NCI-H1436 treated with DMSO at 0.1 percent for 48 hours (cell line): ENCODE results near the gene IVD.
A peak's percentile ranks its signal among the peaks of the same experiment; 100 is the strongest.

ENCODE experiments used
- DNase-seq: peaks from one replicate; lab custom pipeline; 2025; lab: John Stamatoyannopoulos, UW

IVD gene

GRCh38 chr15:40377606-40378005 lies 28.0 kb upstream of the IVD start:
- DNase-seq, result no peak

DNA sequence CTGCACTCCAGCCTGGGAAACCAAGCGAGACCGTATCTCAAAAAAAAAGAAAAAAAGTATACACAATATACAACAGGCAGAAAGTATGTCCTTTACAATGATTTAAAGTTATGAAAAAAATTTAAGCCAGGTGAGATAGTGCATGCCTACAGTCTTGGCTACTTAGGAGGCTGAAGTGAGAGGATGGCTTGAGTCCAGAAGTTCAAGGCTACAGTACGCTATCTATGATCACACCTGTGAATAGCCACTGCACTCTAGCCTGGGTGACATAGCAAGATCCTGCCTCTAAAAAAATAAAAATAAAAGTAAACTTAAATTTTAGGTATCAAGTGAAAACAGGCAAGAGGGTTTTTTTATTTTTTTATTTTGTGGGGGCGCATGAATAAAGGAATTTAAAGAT lies 26.2 kb upstream of the IVD start:
- DNase-seq, result no peak

DNA sequence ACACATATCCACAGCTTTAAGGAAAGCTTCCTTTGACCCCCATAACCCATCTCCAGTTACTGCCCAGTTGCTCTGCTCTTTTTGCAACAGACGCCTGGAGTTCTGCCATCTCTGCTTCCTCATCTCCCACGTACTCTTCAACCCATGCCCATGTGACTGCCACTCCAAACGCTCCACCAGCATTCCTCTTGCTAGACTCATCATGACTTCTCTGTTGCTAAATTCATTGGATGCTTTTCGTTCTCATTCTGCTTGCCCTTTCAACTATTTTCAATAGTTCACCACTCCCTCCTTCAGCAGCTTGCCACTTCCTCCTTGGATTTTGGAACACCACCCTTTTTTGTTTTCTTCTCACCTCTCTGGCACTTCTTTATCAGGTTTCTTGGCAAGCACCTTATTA lies 25.7 kb upstream of the IVD start:
- DNase-seq, result no peak

DNA sequence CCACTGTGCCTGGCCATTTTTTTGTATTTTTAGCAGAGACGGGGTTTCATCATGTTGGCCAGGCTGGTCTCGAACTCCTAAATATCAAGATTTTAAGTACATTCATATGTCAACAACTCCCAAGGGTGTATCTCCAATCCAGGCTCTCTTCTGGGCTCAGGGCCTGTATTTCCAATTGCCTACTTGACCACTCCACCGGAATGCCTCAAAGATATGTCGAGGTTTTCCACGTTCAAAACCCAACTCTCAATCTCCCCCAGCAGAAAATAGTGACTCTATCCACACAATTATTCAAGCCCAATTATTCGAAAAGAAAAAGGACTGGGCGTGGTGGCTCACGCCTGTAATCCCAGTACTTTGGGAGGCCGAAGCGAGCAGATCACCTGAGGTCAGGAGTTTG lies 25.0 kb upstream of the IVD start:
- DNase-seq, result no peak

- DNase-seq, result no peak
These were observed 23.6 kb upstream of the IVD start for GRCh38 chr15:40381818-40382529.

DNA sequence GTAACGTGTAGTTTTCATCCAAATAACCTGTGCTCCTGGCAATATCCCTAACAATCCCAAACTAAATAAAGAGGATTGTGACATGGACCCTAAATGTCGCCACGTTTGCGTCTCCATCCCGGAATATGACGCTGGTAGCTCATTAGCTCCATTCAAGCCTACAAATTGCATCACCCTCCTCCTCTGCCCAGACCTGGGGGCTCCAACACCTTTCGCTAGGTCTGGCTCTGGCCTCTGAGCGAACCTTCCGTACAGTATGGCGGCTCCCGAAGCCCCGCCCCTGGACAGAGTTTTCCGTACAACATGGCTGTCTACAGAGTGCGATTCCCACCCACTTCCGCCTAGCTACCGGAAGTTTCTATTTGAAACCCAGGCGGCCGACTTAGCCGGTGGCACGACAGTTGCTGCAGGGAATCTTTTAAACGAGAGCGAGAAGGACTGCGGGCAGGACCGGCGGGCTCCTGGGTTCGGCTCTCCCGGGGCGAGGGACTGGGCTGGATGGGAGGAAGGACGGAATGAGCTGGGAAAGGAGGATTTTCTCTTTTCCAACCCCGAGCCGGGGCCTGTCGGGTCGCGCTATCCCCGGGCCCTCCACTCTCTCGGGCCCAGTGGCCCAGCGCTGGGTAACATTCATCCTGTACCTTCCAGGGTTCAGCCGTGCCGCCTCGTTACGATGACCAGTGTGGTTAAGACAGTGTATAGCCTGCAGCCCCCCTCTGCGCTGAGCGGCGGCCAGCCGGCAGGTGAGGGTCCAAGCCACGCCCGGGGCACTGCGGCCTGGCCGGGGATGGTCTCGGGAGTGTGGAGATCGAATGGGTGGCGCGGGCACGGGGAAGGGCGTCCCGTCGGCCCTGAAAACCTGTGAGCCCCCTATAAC lies 22.8 kb upstream of the IVD start, which contains the start of gene KNSTRN:
KNSTRN (plus strand) TSS at position 142 of the 877 bp plus-strand sequence; CDS start at position 257, 115 bp downstream.
- DNase-seq, result peak; percentile 42

DNA sequence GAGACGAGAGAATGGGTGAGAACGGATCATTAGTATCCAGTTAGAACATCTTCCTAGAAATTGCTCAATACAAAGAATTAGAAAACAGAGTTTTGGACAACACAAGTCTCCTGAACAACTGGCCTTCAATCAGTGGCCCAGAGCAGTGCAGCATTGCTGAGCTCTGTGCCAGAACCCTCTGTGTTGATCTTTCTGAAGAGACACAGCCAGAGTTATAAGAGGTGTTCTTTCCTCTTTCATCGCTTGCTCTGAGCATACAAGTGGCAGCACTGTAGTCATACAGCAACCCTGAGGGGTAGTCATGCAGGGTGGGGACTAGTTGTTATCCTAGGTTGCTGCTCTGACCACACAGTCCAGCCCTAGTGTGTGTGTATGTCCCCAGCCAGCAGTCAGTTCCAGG lies 19.1 kb upstream of the IVD start:
- no peak for DNase-seq

GRCh38 chr15:40388941-40389823 lies 16.4 kb upstream of the IVD start:
- DNase-seq, result no peak

- no peak for DNase-seq
These were observed 15.6 kb upstream of the IVD start for GRCh38 chr15:40389824-40390595.

GRCh38 chr15:40392986-40393948 lies 12.3 kb upstream of the IVD start:
- no peak for DNase-seq

DNA sequence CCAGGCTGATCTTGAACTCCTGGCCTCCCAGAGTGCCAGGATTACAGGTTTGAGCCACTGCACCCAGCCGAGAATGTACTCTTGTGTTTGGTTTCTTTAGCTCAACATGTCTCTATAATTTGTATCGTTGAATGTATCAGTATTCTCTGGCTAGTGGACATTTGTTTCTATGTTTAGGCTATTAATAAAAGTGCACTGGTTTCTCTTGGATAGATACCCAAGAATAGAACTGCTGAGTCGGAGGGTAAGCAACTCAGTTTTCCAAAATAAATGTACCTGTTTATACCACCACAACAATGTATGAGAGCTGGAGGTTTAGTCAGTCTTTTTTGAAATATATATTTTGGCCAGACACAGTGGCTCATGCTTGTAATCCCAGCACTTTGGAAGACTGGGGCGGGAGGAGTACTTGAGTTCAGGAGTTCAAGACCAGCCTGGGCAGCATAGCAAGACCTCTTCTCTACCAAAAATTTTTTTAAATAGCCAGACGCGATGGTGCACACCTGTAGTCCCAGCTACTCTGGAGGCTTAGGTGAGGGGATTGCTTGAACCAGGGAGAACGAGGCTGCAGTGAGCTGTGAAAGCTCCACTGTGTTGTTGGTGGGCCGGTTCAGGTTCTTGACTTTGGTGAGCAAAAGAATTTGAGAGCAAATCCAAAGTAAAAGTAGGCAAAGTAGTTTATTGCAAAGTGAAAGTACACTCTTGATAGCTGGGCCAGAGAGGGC lies 7.7 kb upstream of the IVD start:
- no peak for DNase-seq

GRCh38 chr15:40398413-40398873 lies 7.2 kb upstream of the IVD start:
- DNase-seq, result no peak

DNA sequence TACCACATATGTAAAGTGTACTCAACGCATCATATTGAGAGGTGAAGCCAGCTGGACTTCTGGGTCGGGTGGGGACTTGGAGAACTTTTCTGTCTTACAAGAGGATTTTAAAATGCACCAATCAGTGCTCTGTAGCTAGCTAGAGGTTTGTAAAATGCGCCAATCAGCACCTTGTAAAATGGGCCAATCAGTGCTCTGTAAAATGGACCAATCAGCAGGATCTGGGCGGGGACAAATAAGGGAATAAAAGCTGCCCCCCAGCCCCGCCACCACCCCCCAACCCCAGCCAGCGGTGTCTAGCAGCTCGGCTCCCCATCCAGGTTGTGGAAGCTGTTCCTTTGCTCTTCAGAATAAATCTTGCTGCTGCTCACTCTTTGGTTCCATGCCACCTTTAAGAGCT lies 6.2 kb upstream of the IVD start:
- DNase-seq, result no peak

- DNase-seq, result no peak
These were observed 1.9 kb downstream of the IVD start for GRCh38 chr15:40407330-40407990.

DNA sequence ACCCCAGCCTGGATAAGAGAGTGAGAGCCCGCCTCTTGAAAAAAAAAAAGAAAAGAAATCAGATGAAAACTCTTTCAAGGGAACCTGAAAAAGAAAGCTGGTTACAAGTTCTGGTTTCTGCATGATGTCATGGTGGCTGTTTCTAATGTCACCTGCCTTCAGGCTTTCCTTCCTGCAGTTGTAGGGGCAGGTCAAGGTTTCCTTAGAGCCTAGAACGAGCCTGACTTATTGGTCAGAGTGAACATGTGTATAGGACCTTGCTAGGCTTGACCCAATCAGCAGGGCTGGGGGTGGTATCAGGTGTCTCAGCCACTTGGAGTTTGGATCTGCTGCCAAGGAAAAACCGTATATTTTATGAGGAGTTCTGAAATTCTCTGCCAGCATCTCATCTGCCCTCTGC lies 3.8 kb downstream of the IVD start:
- DNase-seq, result no peak

DNA sequence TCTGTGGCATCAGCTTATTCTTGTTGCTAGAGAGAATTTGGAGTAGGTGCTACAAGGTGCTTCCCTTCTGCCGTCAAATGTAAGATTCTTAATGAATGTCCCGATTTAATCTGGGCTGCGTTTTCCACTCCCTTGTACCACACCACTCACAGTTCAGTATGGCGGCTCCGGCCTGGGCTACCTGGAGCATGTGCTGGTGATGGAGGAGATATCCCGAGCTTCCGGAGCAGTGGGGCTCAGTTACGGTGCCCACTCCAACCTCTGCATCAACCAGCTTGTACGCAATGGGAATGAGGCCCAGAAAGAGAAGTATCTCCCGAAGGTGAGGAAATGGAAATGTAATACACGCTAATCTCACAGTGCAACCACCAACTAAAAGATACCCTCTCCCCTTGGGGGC lies 4.9 kb downstream of the IVD start:
- DNase-seq, result no peak

GRCh38 chr15:40412095-40412759 lies 6.6 kb downstream of the IVD start:
- DNase-seq, result no peak

DNA sequence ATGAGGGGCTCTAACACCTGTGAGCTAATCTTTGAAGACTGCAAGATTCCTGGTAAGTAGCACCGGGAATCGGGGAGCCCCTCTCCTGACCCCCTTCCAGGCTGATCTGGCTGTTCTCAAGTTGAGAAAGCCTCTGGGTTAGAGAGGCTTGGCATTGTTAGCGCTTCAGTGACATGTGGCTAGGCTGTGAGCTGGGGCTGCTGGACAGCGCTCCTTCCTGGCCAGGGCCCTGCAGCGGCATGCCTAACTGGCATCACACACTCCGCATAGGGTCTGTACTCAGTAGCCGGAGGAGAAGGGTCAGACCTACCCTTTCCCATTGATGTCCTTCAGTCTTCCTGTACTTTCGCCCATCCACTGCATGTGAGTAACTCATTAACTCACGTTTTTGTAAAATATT lies 7.4 kb downstream of the IVD start:
- DNase-seq, result no peak
